Ishikawa (cell line): ENCODE data around the gene MAPK8IP2.

Experiments used
- CEBPB ChIP-seq: IDR thresholded peaks from 2 replicates; pipeline ENCODE4 v1.6.1; 2012
- CREB1 ChIP-seq: IDR thresholded peaks from 2 replicates; pipeline ENCODE4 v1.6.1; 2012; ENCODE audit warnings: low read depth
- EGR1 ChIP-seq: IDR thresholded peaks from 2 replicates; pipeline ENCODE4 v1.6.1; 2012
- EP300 ChIP-seq: IDR thresholded peaks from 2 replicates; pipeline ENCODE4 v1.6.1; 2012; ENCODE audit warnings: borderline replicate concordance
- FOXM1 ChIP-seq: IDR thresholded peaks from 2 replicates; pipeline ENCODE4 v1.6.1; 2012; ENCODE audit warnings: low read depth, borderline replicate concordance
- MAX ChIP-seq: IDR thresholded peaks from 2 replicates; pipeline ENCODE4 v1.6.1; 2012
- NFIC ChIP-seq: IDR thresholded peaks from 2 replicates; pipeline ENCODE4 v1.6.1; 2012
- RAD21 ChIP-seq: IDR thresholded peaks from 2 replicates; pipeline ENCODE4 v1.6.1; 2012; ENCODE audit warnings: low read depth
- REST ChIP-seq: IDR thresholded peaks from 2 replicates; pipeline ENCODE4 v1.6.1; 2012; ENCODE audit warnings: low read depth, mild to moderate bottlenecking
- TAF1 ChIP-seq: IDR thresholded peaks from 2 replicates; pipeline ENCODE4 v1.6.1; 2012; ENCODE audit warnings: low read depth, mild to moderate bottlenecking
- TCF12 ChIP-seq: IDR thresholded peaks from 2 replicates; pipeline ENCODE4 v1.6.1; 2012; ENCODE audit warnings: low read depth
- TEAD4 ChIP-seq: IDR thresholded peaks from 2 replicates; pipeline ENCODE4 v1.6.1; 2012
- USF1 ChIP-seq: IDR thresholded peaks from 2 replicates; pipeline ENCODE4 v1.6.1; 2012
- YY1 ChIP-seq: IDR thresholded peaks from 2 replicates; pipeline ENCODE4 v1.6.1; 2012; ENCODE audit warnings: low read depth
- ZBTB7A ChIP-seq: IDR thresholded peaks from 2 replicates; pipeline ENCODE4 v1.6.1; 2012; ENCODE audit warnings: low read depth

Gene MAPK8IP2

GRCh38 chr22:50584106-50585096 lies 16.2 kb upstream of the MAPK8IP2 start:
- no peak for TF ChIP-seq MAX
- TF ChIP-seq RAD21: no peak
- TF ChIP-seq YY1: no peak
- TF ChIP-seq EP300: no peak
- TF ChIP-seq CEBPB: no peak
- TF ChIP-seq NFIC: no peak
- no peak for TF ChIP-seq TAF1
- TF ChIP-seq TEAD4: no peak; the same call in 1 of the 2 replicates
- no peak for TF ChIP-seq ZBTB7A
- TF ChIP-seq CREB1: no peak
- no peak for TF ChIP-seq REST

- no peak for TF ChIP-seq FOXM1
- TF ChIP-seq MAX: no peak
- TF ChIP-seq NFIC: no peak
- TF ChIP-seq EP300: no peak
- no peak for TF ChIP-seq USF1
- TF ChIP-seq TEAD4: no peak
- no peak for TF ChIP-seq EGR1
- TF ChIP-seq CREB1: no peak
- TF ChIP-seq YY1: no peak
- no peak for TF ChIP-seq CEBPB
- no peak for TF ChIP-seq REST
- no peak for TF ChIP-seq RAD21
- no peak for TF ChIP-seq TCF12
- TF ChIP-seq ZBTB7A: no peak
- TF ChIP-seq TAF1: no peak
Observed at GRCh38 chr22:50585238-50585637, 15.4 kb upstream of the MAPK8IP2 start.

- TF ChIP-seq CEBPB (no peak), FOXM1 (no peak), CREB1 (no peak), RAD21 (no peak), TEAD4 (no peak), TAF1 (no peak), TCF12 (no peak), EGR1 (no peak), YY1 (no peak), EP300 (no peak)
Observed at GRCh38 chr22:50585781-50586180, 14.8 kb upstream of the MAPK8IP2 start.

- no peak for TF ChIP-seq TEAD4
- no peak for TF ChIP-seq TCF12
- TF ChIP-seq USF1: no peak
- no peak for TF ChIP-seq FOXM1
- no peak for TF ChIP-seq NFIC
- TF ChIP-seq YY1: no peak
- TF ChIP-seq ZBTB7A: no peak
- no peak for TF ChIP-seq EP300
- no peak for TF ChIP-seq REST
- TF ChIP-seq EGR1: no peak
- no peak for TF ChIP-seq RAD21
Observed at GRCh38 chr22:50586416-50586815, 14.2 kb upstream of the MAPK8IP2 start.
